Ovary (tissue), 9 donors: ENCODE data around the gene CHD9NB. TPM values are rescaled to one million over a fixed set of nuclear protein-coding genes. Genes with fewer than 3 reads are reported as not detected.
"Not testable (repeated sequence)": the region's sequence is repeated elsewhere in the genome, so short reads cannot be mapped to it uniquely, and the experiment has no call there.

Experiments used
- DNase-seq, 5 donors: peaks; one replicate each; pipeline ENCODE4 v3.0.0-alpha.2; 2019 to 2020
- H3K27ac ChIP-seq, 2 donors: fragments of 200-600 bp; one replicate each; pipeline versions ENCODE4 v1.5.1 to v1.8.0; 2019 to 2022
- H3K27me3 ChIP-seq: fragments of 200-600 bp; one replicate; pipeline ENCODE4 v1.8.0; 2022
- H3K36me3 ChIP-seq: fragments of 200-600 bp; sonication (generic); one replicate; pipeline ENCODE4 v1.5.1; 2019
- H3K4me1 ChIP-seq: one replicate; pipeline ENCODE4 v1.8.1; 2013; ENCODE audit warnings: mild to moderate bottlenecking, moderate library complexity; ENCODE audit not compliant: insufficient read depth
- H3K4me3 ChIP-seq: fragments of 200-600 bp; sonication (generic); one replicate; pipeline ENCODE4 v1.5.1; 2017
- H3K9me3 ChIP-seq, 2 donors: fragments of 200-600 bp in 1 of 2; sonication (generic) in 1 of 2; one replicate each; pipeline versions ENCODE4 v1.5.1 to v1.8.1; 2013 to 2019; ENCODE audit warnings: mild to moderate bottlenecking in 1 of 2, moderate library complexity in 1 of 2
- CTCF ChIP-seq, 3 donors: fragments of 450-650 bp in 2 of 3; fragments of 200-600 bp in 1 of 3; IDR thresholded peaks; one replicate each; pipeline versions ENCODE4 v1.5.1 to v1.8.0; 2016 to 2022; ENCODE audit warnings: antibody characterized with exemption in 3 of 3, mild to moderate bottlenecking in 1 of 3
- EP300 ChIP-seq: sonication (generic); formaldehyde crosslinking; IDR thresholded peaks from one replicate; pipeline ENCODE4 v1.6.1; 2017; ENCODE audit warnings: antibody characterized with exemption
- POLR2A ChIP-seq: fragments of 450-650 bp; IDR thresholded peaks from one replicate; pipeline ENCODE4 v1.6.1; 2017; ENCODE audit warnings: antibody characterized with exemption, mild to moderate bottlenecking, moderate library complexity
- WGBS, 3 donors: extraction: QIAGEN DNeasy Blood & Tissue Kit in 1 of 3; methylation state at CpG; one replicate each; pipeline versions ENCODE4 v1.1.5 to v1.1.7; 2013 to 2017; 5-methylcytosine and 5-hydroxymethylcytosine counted together
- intact Hi-C, 4 donors: fragments of 100-400 bp; cut with DNase I; formaldehyde crosslinking; loops; one replicate each; pipeline versions ENCODE4 v1.11.0 to v1.15.1; 2022 to 2023
- polyA plus RNA-seq, 2 donors: library from polyadenylated mRNA; stranded (reverse); fragments of 200-250 nt in 1 of 2; fragments of 350-450 nt in 1 of 2; fragmentation: Illumina TruSeq in 1 of 2; extraction: RNeasy Lipid Tissue Mini Kit (QIAGEN cat#74804) in 1 of 2; gene quantifications; one replicate each; pipeline ENCODE4 v1.2.3, GENCODE V29; 2013 to 2014
- total RNA-seq, 7 donors: library from RNA; depleted of rRNA in 2 of 7; stranded (reverse); fragments of >200 nt in 2 of 7; fragmentation: NEBNext Ultra II Directional in 3 of 7; extraction: Animal tissue kit (Norgen Biotek cat#: 25700) in 3 of 7; gene quantifications; one replicate each; pipeline versions ENCODE4 v1.1.0 to v1.2.4, GENCODE V29; 2016 to 2023
- donor health status: DM: no; HTN: no; CAD: no; lungs with moderate emphysema.
- donor health status: DM: no; HTN: no; CAD: no.
- donor health status: Bipolar disorder and iron deficiency.
- donor health status: DM: yes; HTN: yes; CAD: no.
- donor health status: DM: no; HTN: no; CAD: no.
- donor health status: DM: yes; HTN: yes; CAD: no.

The CHD9NB gene
- total and polyA plus RNA-seq, 9 donors: 0.15 to 91.1 (median 1.6) TPM; not detected in 1

GRCh38 chr16:53054670-53055485 is 2.2 kb upstream of the CHD9NB start, which contains the start of gene CHD9:
Gene CHD9 (plus strand): TSS chr16:53054991. CDS start chr16:53156090, 101,099 bp downstream.
- Histone ChIP-seq H3K4me3 (peak within 1 kb of the TSS; percentile 45), H3K27me3 (no peaks in the 10 kb centered on the region), H3K9me3 (no peaks in the 10 kb centered on the region), H3K27ac (peak within 1 kb of the TSS; percentile 56 to 63), H3K36me3 (no peaks in the 10 kb centered on the region), H3K4me1 (peaks cover 4% of the 10 kb centered on the region)
- intact Hi-C loops: loop anchor here in 3 of 4 donors (2.0 to 10.0 kb wide), 7 partner anchors 74 to 380 kb away; partner anchors contain the start of gene RBL2 (in 1 of the 3)
- DNase-seq: peak; percentile 84 to 90 (median 86)
- TF ChIP-seq CTCF (IDR thresholded peaks at IDR 0.05) (peak; percentile 98 to 100 (median 98)), EP300 (no peak), POLR2A (peak; percentile 21)
- 0 to 1% (median 0%) methylated on average over 54 to 62 of the region's 62 CpGs for WGBS, 3 donors

- no peaks in the 10 kb centered on the region for H3K36me3 ChIP-seq
- 48 to 50% (median 50%) methylated on average over 13 of the region's 13 CpGs for WGBS, 3 donors
- peak overlapping the region; percentile 56 to 63 for H3K27ac ChIP-seq
- H3K4me1 ChIP-seq: peaks cover 4% of the 10 kb centered on the region
- intact Hi-C loops: loop anchor here in 3 of 4 donors (2.0 to 10.0 kb wide), 7 partner anchors 75 to 381 kb away; partner anchors contain the start of gene RBL2 (in 1 of the 3)
- peak overlapping the region; percentile 45 for H3K4me3 ChIP-seq
- H3K27me3 ChIP-seq: no peaks in the 10 kb centered on the region
- no peaks in the 10 kb centered on the region for H3K9me3 ChIP-seq
- TF ChIP-seq POLR2A (no peak), EP300 (no peak), CTCF (IDR thresholded peaks at IDR 0.05) (no peak)
- peak; percentile 56 to 76 (median 65) for DNase-seq
Observed at GRCh38 chr16:53053967-53054669, 1.4 kb upstream of the CHD9NB start.

- not testable (repeated sequence) for H3K4me3 ChIP-seq, DNase-seq, H3K9me3 ChIP-seq, H3K27ac ChIP-seq, H3K27me3 ChIP-seq, H3K4me1 ChIP-seq, H3K36me3 ChIP-seq
- intact Hi-C loops: loop anchor here in 2 of 4 donors (5.0 to 10.0 kb wide), 4 partner anchors 154 to 384 kb away; partner anchors contain the start of gene RBL2 (in 1 of the 2)
- WGBS, 3 donors: 96 to 99% (median 96%) methylated on average over 3 to 4 of the region's 4 CpGs
Observed at GRCh38 chr16:53051255-53051654, 1.4 kb downstream of the CHD9NB start.

- WGBS, 3 donors: 89 to 97% (median 97%) methylated on average over 4 of the region's 4 CpGs
Observed at GRCh38 chr16:53048139-53048915, 4.4 kb downstream of the CHD9NB start.

GRCh38 chr16:53047515-53047914 is 5.2 kb downstream of the CHD9NB start:
- DNase-seq, H3K9me3 ChIP-seq, H3K36me3 ChIP-seq, intact Hi-C loops, H3K27ac ChIP-seq, H3K4me3 ChIP-seq, H3K4me1 ChIP-seq, H3K27me3 ChIP-seq: not testable (repeated sequence)
- 90 to 94% (median 93%) methylated on average over 5 of the region's 5 CpGs for WGBS, 3 donors

More at GRCh38 chr16:53048139-53048915, 4.4 kb downstream of the CHD9NB start:
- Histone ChIP-seq H3K4me1 (peaks cover 1% of the 10 kb centered on the region), H3K27ac (no peak overlapping the region), H3K36me3 (no peaks in the 10 kb centered on the region), H3K4me3 (no peak overlapping the region), H3K27me3 (no peaks in the 10 kb centered on the region), H3K9me3 (no peaks in the 10 kb centered on the region)
- TF ChIP-seq CTCF (IDR thresholded peaks at IDR 0.05) (no peak), POLR2A (no peak)
- intact Hi-C loops: no loop called here
- no peak for DNase-seq
